Hematopoietic multipotent progenitor cell treated with erythropoietin and hydrocortisone succinate and interleukin-3 and kit ligand, for 8 days (in vitro differentiated cells): ENCODE data around the gene S100A5.

ENCODE experiments used
- DNase-seq: peaks from one replicate; pipeline ENCODE4 v3.0.0-alpha.2; 2015

The S100A5 gene

GRCh38 chr1:153546796-153547559, 6.2 kb upstream of the S100A5 start:
- DNase-seq: peak; percentile 85

GRCh38 chr1:153546371-153546770, 5.6 kb upstream of the S100A5 start:
- no peak for DNase-seq

GRCh38 chr1:153545067-153546055, 4.6 kb upstream of the S100A5 start, which contains the start of gene S100A4:
Gene S100A4, minus strand, starts transcription at chr1:153545806. Its CDS starts 1,012 bp downstream, at chr1:153544794.
- DNase-seq: peak; percentile 99

GRCh38 chr1:153544453-153545066, 3.8 kb upstream of the S100A5 start:
- no peak for DNase-seq

- peak; percentile 49 for DNase-seq
Measured at GRCh38 chr1:153543736-153544135, 3.0 kb upstream of the S100A5 start.

- DNase-seq: no peak
Measured at GRCh38 chr1:153542956-153543711, 2.4 kb upstream of the S100A5 start.

- DNase-seq: peak; percentile 46
Measured at GRCh38 chr1:153541641-153542590, 1.2 kb upstream of the S100A5 start.

GRCh38 chr1:153539395-153540093, 1.2 kb downstream of the S100A5 start:
- no peak for DNase-seq

- DNase-seq: peak; percentile 59
Measured at GRCh38 chr1:153538315-153538821, 2.4 kb downstream of the S100A5 start.

- DNase-seq: no peak
Measured at GRCh38 chr1:153537376-153537730, 3.4 kb downstream of the S100A5 start.

- no peak for DNase-seq
Measured at GRCh38 chr1:153536671-153537375, 3.9 kb downstream of the S100A5 start.

GRCh38 chr1:153536012-153536670, 4.6 kb downstream of the S100A5 start:
- DNase-seq: peak; percentile 96

- peak; percentile 89 for DNase-seq
Measured at GRCh38 chr1:153535242-153536011, 5.3 kb downstream of the S100A5 start, which contains the start of gene S100A6. Gene S100A6, minus strand, starts transcription at chr1:153535991. Its CDS starts 652 bp downstream, at chr1:153535339.

GRCh38 chr1:153534925-153535241, 5.9 kb downstream of the S100A5 start:
- no peak for DNase-seq

GRCh38 chr1:153534226-153534924, 6.4 kb downstream of the S100A5 start:
- no peak for DNase-seq

- peak; percentile 73 for DNase-seq
Measured at GRCh38 chr1:153533689-153534201, 7.0 kb downstream of the S100A5 start.
